Measurements from ENCODE around the gene PGP.

PGP gene

DNA sequence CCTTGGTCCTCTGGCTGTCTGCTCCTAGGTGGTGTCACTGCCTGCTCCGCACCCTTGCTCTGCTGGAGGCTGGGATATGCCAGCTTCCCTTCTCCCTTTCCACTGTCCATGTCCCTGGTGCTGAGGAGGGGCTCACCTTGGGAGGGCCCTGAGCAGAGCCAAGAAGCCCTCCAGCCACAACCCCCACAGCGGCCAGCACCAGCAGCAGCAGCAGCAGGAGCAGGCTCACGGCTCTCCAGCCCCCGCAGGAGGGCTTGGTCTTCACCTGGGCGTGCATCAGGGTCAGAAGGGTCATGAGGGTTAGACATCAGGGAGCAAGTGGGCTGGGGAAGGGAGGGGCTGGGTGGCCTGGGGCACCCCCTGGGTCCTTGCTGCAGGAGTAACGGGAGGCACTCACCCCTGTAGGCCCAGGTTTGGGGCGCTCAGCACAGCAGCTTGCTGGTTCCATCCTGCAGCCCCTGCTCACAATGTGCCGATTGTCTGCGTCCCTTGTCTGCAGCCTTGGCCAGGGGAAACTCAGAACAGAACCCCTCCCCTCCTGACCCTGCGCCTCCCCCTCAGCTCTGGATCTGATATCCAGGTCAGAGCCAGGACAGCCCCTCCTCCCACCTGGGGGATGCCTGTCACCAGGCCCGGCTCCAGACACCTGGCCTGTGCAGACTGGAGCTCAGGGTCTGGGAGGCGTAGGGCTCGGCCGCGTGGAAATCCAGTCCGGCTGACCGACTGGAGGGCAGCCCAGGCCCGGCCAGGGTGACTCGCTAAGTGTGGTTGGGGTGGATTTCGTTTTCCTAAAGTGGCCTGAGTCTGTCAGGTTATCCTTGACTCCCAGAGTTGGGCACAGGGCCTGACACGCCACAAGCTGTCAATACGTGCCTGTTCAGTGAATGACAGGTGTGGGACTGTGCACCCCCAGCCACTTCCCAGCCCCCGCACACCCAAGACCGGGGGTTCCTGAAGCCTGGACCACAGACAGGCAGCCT is 4.0 kb downstream of the PGP start, which contains the start of gene BRICD5:
Gene BRICD5 (minus strand): TSS at position 478 of the 980 bp plus-strand sequence. CDS start 30 bp downstream, at position 448.
- Histone ChIP-seq H3K4me3 (IDR thresholded peaks at IDR 0.05; ENCODE audit: insufficient read depth, low read depth, low read length) (no peak within 1 kb of the TSS), H3K9ac (no peak within 1 kb of the TSS), H3K27me3 (ENCODE audit: insufficient read depth, low read depth) (no peaks in the 10 kb centered on the region), H3K4me1 (ENCODE audit: low read depth, poor library complexity, severe bottlenecking) (peaks cover 23% of the 10 kb centered on the region), H4K20me1 (ENCODE audit: insufficient read depth) (no peaks in the 10 kb centered on the region), H3K36me3 (ENCODE audit: insufficient read depth) (no peaks in the 10 kb centered on the region), H3K79me2 (ENCODE audit: insufficient read depth, low read depth) (peaks cover 22% of the 10 kb centered on the region), H2AFZ (ENCODE audit: low read depth) (no peak within 1 kb of the TSS), H3K4me2 (no peak within 1 kb of the TSS), H3K27ac (no peak within 1 kb of the TSS)
- TF ChIP-seq, protein P1, sequence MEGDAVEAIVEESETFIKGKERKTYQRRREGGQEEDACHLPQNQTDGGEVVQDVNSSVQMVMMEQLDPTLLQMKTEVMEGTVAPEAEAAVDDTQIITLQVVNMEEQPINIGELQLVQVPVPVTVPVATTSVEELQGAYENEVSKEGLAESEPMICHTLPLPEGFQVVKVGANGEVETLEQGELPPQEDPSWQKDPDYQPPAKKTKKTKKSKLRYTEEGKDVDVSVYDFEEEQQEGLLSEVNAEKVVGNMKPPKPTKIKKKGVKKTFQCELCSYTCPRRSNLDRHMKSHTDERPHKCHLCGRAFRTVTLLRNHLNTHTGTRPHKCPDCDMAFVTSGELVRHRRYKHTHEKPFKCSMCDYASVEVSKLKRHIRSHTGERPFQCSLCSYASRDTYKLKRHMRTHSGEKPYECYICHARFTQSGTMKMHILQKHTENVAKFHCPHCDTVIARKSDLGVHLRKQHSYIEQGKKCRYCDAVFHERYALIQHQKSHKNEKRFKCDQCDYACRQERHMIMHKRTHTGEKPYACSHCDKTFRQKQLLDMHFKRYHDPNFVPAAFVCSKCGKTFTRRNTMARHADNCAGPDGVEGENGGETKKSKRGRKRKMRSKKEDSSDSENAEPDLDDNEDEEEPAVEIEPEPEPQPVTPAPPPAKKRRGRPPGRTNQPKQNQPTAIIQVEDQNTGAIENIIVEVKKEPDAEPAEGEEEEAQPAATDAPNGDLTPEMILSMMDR (conservative IDR thresholded peaks at IDR 0.05; ENCODE audit: low read depth, low read length): no peak

DNA sequence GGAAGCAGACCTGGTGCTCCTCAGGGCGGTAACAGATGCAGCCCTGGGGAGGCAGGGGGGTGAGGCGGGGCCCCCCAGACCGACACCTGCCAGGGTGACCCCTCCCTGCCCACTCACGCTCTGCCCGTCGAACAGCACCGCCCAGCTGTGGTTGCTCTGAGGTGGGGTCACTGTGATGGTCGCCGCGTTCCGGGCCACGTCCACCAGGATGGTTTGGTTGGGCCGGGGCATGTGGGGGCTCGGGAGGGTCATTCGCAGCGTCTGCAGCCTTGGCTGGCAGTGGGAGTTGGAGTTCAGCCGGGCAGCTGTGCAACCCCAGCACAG is 4.7 kb downstream of the PGP start:
- H3K9ac ChIP-seq: no peak overlapping the region
- TF ChIP-seq, protein P1 (conservative IDR thresholded peaks at IDR 0.05; ENCODE audit: low read depth, low read length): no peak
- H2AFZ ChIP-seq (ENCODE audit: low read depth): no peak overlapping the region
- H4K20me1 ChIP-seq (ENCODE audit: insufficient read depth): no peaks in the 10 kb centered on the region
- H3K27me3 ChIP-seq (ENCODE audit: insufficient read depth, low read depth): no peaks in the 10 kb centered on the region
- H3K4me2 ChIP-seq: no peak overlapping the region
- peaks cover 23% of the 10 kb centered on the region for H3K4me1 ChIP-seq (ENCODE audit: low read depth, poor library complexity, severe bottlenecking)
- H3K36me3 ChIP-seq (ENCODE audit: insufficient read depth): no peaks in the 10 kb centered on the region
- no peak overlapping the region for H3K27ac ChIP-seq
- peaks cover 22% of the 10 kb centered on the region for H3K79me2 ChIP-seq (ENCODE audit: insufficient read depth, low read depth)
- H3K4me3 ChIP-seq (IDR thresholded peaks at IDR 0.05; ENCODE audit: insufficient read depth, low read depth, low read length): no peak overlapping the region

DNA sequence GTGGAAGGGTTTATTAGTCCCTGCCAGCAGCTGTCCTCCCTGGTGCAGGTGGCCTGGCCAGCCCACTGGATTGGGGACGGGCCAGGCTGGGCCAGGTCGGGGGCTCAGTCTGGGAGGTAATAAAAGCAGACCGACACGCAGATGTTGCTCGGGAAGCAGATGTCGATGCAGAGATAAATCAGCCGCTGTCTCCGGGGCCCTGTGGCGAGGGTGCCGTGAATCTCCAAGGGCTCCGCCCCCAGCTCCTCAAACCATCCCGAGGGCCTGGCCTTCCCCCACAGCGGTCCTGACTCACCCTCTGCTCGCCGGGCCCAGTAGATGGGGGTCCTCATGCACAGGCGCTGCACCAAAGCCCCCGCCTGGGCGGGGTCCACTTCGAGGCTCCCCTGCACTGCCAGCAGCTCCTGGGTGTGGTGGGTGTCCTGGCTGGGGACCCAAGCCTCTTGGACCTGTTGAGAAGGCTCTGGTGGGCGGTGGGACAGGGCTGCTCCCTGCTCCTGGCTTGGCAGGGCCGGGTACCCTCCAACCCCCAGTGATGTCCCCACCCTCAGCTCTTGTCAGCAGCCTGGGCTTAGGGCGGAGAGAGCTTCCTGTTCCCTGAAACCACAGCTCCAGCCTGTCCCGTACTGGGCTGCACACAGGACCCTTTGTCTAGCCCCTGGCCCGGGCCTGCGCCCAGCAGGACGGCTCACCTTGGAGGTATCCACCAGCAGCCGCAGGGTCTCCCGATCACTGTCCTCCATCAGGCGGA is 5.2 kb downstream of the PGP start:
- Histone ChIP-seq H3K27me3 (ENCODE audit: insufficient read depth, low read depth) (no peaks in the 10 kb centered on the region), H3K27ac (no peak overlapping the region), H3K4me2 (no peak overlapping the region), H2AFZ (ENCODE audit: low read depth) (no peak overlapping the region), H3K36me3 (ENCODE audit: insufficient read depth) (no peaks in the 10 kb centered on the region), H3K79me2 (ENCODE audit: insufficient read depth, low read depth) (peaks cover 22% of the 10 kb centered on the region), H3K4me1 (ENCODE audit: low read depth, poor library complexity, severe bottlenecking) (peaks cover 27% of the 10 kb centered on the region), H3K4me3 (IDR thresholded peaks at IDR 0.05; ENCODE audit: insufficient read depth, low read depth, low read length) (no peak overlapping the region), H3K9ac (no peak overlapping the region), H4K20me1 (ENCODE audit: insufficient read depth) (no peaks in the 10 kb centered on the region)
- TF ChIP-seq, protein P1 (conservative IDR thresholded peaks at IDR 0.05; ENCODE audit: low read depth, low read length): no peak

DNA sequence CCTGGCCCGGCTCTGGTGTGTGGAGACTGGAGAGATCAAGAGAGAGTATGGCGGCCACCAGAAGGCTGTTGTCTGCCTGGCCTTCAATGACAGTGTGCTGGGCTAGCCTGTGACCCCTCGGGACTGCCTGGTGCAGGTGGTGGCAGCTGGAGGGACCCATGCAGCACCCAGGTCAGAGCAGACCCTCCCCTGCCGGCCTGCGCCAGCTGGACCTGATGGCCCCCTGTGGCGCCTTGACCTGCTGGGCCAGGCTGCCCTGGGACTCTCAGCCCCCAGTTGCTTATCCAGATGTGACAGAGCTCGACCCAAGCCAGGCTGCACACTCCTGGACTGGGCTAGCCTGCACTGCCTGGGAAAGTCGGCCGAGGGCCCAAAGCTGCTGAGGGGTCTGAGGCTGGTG is 5.9 kb downstream of the PGP start:
- TF ChIP-seq, protein P1 (conservative IDR thresholded peaks at IDR 0.05; ENCODE audit: low read depth, low read length): no peak
- H3K4me3 ChIP-seq (IDR thresholded peaks at IDR 0.05; ENCODE audit: insufficient read depth, low read depth, low read length): no peak overlapping the region
- H2AFZ ChIP-seq (ENCODE audit: low read depth): no peak overlapping the region
- H3K4me1 ChIP-seq (ENCODE audit: low read depth, poor library complexity, severe bottlenecking): peaks cover 29% of the 10 kb centered on the region
- peaks cover 22% of the 10 kb centered on the region for H3K79me2 ChIP-seq (ENCODE audit: insufficient read depth, low read depth)
- no peak overlapping the region for H3K27ac ChIP-seq
- no peaks in the 10 kb centered on the region for H4K20me1 ChIP-seq (ENCODE audit: insufficient read depth)
- H3K4me2 ChIP-seq: no peak overlapping the region
- no peaks in the 10 kb centered on the region for H3K36me3 ChIP-seq (ENCODE audit: insufficient read depth)
- no peaks in the 10 kb centered on the region for H3K27me3 ChIP-seq (ENCODE audit: insufficient read depth, low read depth)
- no peak overlapping the region for H3K9ac ChIP-seq
